T-cell (primary cell): ENCODE measurements around the gene NRG3. TPM values are rescaled to one million over a fixed set of nuclear protein-coding genes. Genes with fewer than 3 reads are reported as not detected.

Experiments used
- ATAC-seq, 4 experiments: fragments of 200-7000 bp in 3 of 4; fragments of 150-1000 bp in 1 of 4; cut with Tn5 transposase; replicated peaks in 1 of 4; 1 replicate in 3 of 4; 2 replicates in 1 of 4; pipeline ENCODE4 v1.10.0; 2021; ENCODE audit warnings: moderate library complexity in 3 of 4, mild to moderate bottlenecking in 2 of 4, moderate number of reproducible peaks in 1 of 4
- CTCF ChIA-PET, 2 donors: fragments of 300-600 bp; sonication (Branson Sonifier 250); formaldehyde crosslinking; loops; one replicate each; lab custom pipeline; 2022; ENCODE audit warnings: antibody characterized with exemption in 2 of 2; lab: Charles Lee
- POLR2A ChIA-PET, 2 donors: fragments of 300-600 bp; sonication (Branson Sonifier 250); formaldehyde crosslinking; loops; one replicate each; lab custom pipeline; 2022; ENCODE audit warnings: antibody characterized with exemption in 2 of 2; lab: Charles Lee
- DNase-seq, 35 experiments: peaks; one replicate each; pipeline versions ENCODE4 v3.0.0 to v3.0.0-alpha.2; 2013 to 2023
- H3K27ac ChIP-seq: one replicate; pipeline ENCODE4 v1.5.1; 2013; ENCODE audit warnings: low read length
- H3K27me3 ChIP-seq, 2 experiments: replicated peaks in 1 of 2; 1 replicate in 1 of 2; 2 replicates in 1 of 2; pipeline versions ENCODE4 v1.6.1 to v1.7.0; 2013; ENCODE audit warnings: low read length in 1 of 2, mixed read lengths in 1 of 2; ENCODE audit not compliant: control insufficient read depth in 2 of 2, insufficient read depth in 2 of 2; ENCODE audit errors: extremely low read depth in 1 of 2
- H3K36me3 ChIP-seq, 2 donors: 1 replicate in 1 of 2; 2 replicates in 1 of 2; pipeline versions ENCODE4 v1.6.1 to v1.7.0; 2013; ENCODE audit warnings: low read length in 1 of 2; ENCODE audit not compliant: control insufficient read depth in 2 of 2, insufficient read depth in 1 of 2; ENCODE audit errors: extremely low read depth in 1 of 2
- H3K4me1 ChIP-seq, 2 experiments: 1 replicate in 1 of 2; 2 replicates in 1 of 2; pipeline versions ENCODE4 v1.6.1 to v1.7.0; 2013; ENCODE audit warnings: low read length in 2 of 2, mixed read lengths in 1 of 2; ENCODE audit not compliant: insufficient read depth in 2 of 2, control insufficient read depth in 1 of 2; ENCODE audit errors: extremely low read depth in 1 of 2
- H3K4me3 ChIP-seq, 2 donors: 1 replicate in 1 of 2; 2 replicates in 1 of 2; pipeline versions ENCODE4 v1.5.1 to v1.7.0; 2013; ENCODE audit warnings: mild to moderate bottlenecking in 2 of 2, low read length in 1 of 2, moderate library complexity in 1 of 2; ENCODE audit not compliant: control insufficient read depth in 1 of 2; ENCODE audit errors: extremely low read depth in 1 of 2
- H3K9me3 ChIP-seq: 2 replicates; pipeline ENCODE4 v1.7.0; 2013
- H3K27ac Mint-ChIP-seq, 2 donors: one replicate each; pipeline ENCODE4 v1.8.0; 2020 to 2021; ENCODE audit warnings: mild to moderate bottlenecking in 2 of 2, mixed read lengths in 2 of 2
- H3K27me3 Mint-ChIP-seq, 2 donors: one replicate each; pipeline ENCODE4 v1.8.0; 2021 to 2022; ENCODE audit warnings: mixed read lengths in 2 of 2
- H3K36me3 Mint-ChIP-seq: one replicate; pipeline ENCODE4 v1.8.0; 2021; ENCODE audit warnings: mixed read lengths
- H3K4me1 Mint-ChIP-seq, 3 donors: one replicate each; pipeline ENCODE4 v1.8.0; 2020 to 2022; ENCODE audit warnings: mixed read lengths in 3 of 3, mild to moderate bottlenecking in 1 of 3
- H3K4me3 Mint-ChIP-seq, 3 donors: one replicate each; pipeline ENCODE4 v1.8.0; 2020 to 2022; ENCODE audit warnings: mild to moderate bottlenecking in 3 of 3, mixed read lengths in 3 of 3, moderate library complexity in 3 of 3
- H3K9me3 Mint-ChIP-seq, 3 donors: one replicate each; pipeline ENCODE4 v1.8.0; 2020 to 2022; ENCODE audit warnings: mixed read lengths in 3 of 3
- WGBS: methylation state at CpG from one replicate; pipeline ENCODE4 v1.1.5; 2013; ENCODE audit warnings: missing lambda C conversion rate; ENCODE audit not compliant: insufficient coverage; 5-methylcytosine and 5-hydroxymethylcytosine counted together
- total RNA-seq, 35 experiments: library from RNA in 6 of 35; stranded (reverse) in 6 of 35; fragments of 120-200 nt in 1 of 35; gene quantifications; one replicate each; pipeline versions ENCODE4 v1.2.1 to v1.2.4 and lab custom pipeline; 2013 to 2026

NRG3 gene
- total RNA-seq, 5 donors from 2014 or later (not counting 1 experiment from before 2014, with no cell fraction given): 0.12 TPM; not detected in 4

GRCh38 chr10:82190432-82191260 is 315.7 kb downstream of the NRG3 start:
- Histone ChIP-seq H3K36me3 (no peaks in the 10 kb centered on the region), H3K4me3 (no peak overlapping the region), H3K4me1 (no peaks in the 10 kb centered on the region), H3K27ac (no peak overlapping the region), H3K9me3 (no peaks in the 10 kb centered on the region), H3K27me3 (no peaks in the 10 kb centered on the region)
- no peak overlapping the region for H3K27ac Mint-ChIP-seq
- no peak overlapping the region for H3K4me3 Mint-ChIP-seq
- H3K27me3 Mint-ChIP-seq: no peaks in the 10 kb centered on the region
- no peaks in the 10 kb centered on the region for H3K4me1 Mint-ChIP-seq
- ChIA-PET CTCF (no interaction called here), POLR2A (no interaction called here)
- no peaks in the 10 kb centered on the region for H3K36me3 Mint-ChIP-seq
- no peak for ATAC-seq
- H3K9me3 Mint-ChIP-seq: peaks cover 0 to 10% (median 0%) of the 10 kb centered on the region in 3 donors
- WGBS: 50% methylated on average over 1 of the region's 5 CpGs
- DNase-seq: no peak

GRCh38 chr10:82191653-82192052 is 316.7 kb downstream of the NRG3 start:
- ATAC-seq (no peak), DNase-seq (no peak)
- Histone ChIP-seq H3K27me3 (no peaks in the 10 kb centered on the region), H3K4me1 (no peaks in the 10 kb centered on the region), H3K27ac (no peak overlapping the region), H3K36me3 (no peaks in the 10 kb centered on the region), H3K4me3 (no peak overlapping the region), H3K9me3 (no peaks in the 10 kb centered on the region)
- peaks cover 0 to 9% (median 0%) of the 10 kb centered on the region in 3 donors for H3K9me3 Mint-ChIP-seq
- H3K27ac Mint-ChIP-seq: no peak overlapping the region
- ChIA-PET CTCF (no interaction called here), POLR2A (no interaction called here)
- H3K36me3 Mint-ChIP-seq: no peaks in the 10 kb centered on the region
- H3K27me3 Mint-ChIP-seq: no peaks in the 10 kb centered on the region
- H3K4me3 Mint-ChIP-seq: no peak overlapping the region
- WGBS: 100% methylated on average over 1 of the region's 2 CpGs
- H3K4me1 Mint-ChIP-seq: no peaks in the 10 kb centered on the region

- ChIA-PET CTCF (no interaction called here), POLR2A (no interaction called here)
- H3K27ac ChIP-seq: no peak overlapping the region
- no peaks in the 10 kb centered on the region for H3K27me3 Mint-ChIP-seq
- H3K27ac Mint-ChIP-seq: no peak overlapping the region
- WGBS: 73% methylated on average over 2 of the region's 2 CpGs
- H3K9me3 Mint-ChIP-seq: peaks cover 0 to 7% (median 0%) of the 10 kb centered on the region in 3 donors
- DNase-seq (no peak), ATAC-seq (no peak)
- H3K4me1 Mint-ChIP-seq: no peaks in the 10 kb centered on the region
- H3K27me3 ChIP-seq: no peaks in the 10 kb centered on the region
- H3K36me3 Mint-ChIP-seq: no peaks in the 10 kb centered on the region
- no peaks in the 10 kb centered on the region for H3K36me3 ChIP-seq
- H3K4me3 Mint-ChIP-seq: no peak overlapping the region
- no peaks in the 10 kb centered on the region for H3K9me3 ChIP-seq
- no peak overlapping the region for H3K4me3 ChIP-seq
- no peaks in the 10 kb centered on the region for H3K4me1 ChIP-seq
Measured at GRCh38 chr10:82192665-82193064, 317.7 kb downstream of the NRG3 start.

GRCh38 chr10:82194419-82194818 is 319.4 kb downstream of the NRG3 start:
- H3K4me3 Mint-ChIP-seq: no peak overlapping the region
- no peaks in the 10 kb centered on the region for H3K9me3 ChIP-seq
- H3K27ac ChIP-seq: no peak overlapping the region
- ChIA-PET CTCF (no interaction called here), POLR2A (no interaction called here)
- ATAC-seq (no peak), DNase-seq (no peak)
- peaks cover 0 to 4% (median 0%) of the 10 kb centered on the region in 3 donors for H3K9me3 Mint-ChIP-seq
- no peaks in the 10 kb centered on the region for H3K27me3 Mint-ChIP-seq
- no peaks in the 10 kb centered on the region for H3K36me3 Mint-ChIP-seq
- H3K4me1 Mint-ChIP-seq: no peaks in the 10 kb centered on the region
- no peaks in the 10 kb centered on the region for H3K4me1 ChIP-seq
- no peaks in the 10 kb centered on the region for H3K27me3 ChIP-seq
- no peak overlapping the region for H3K27ac Mint-ChIP-seq
- H3K4me3 ChIP-seq: no peak overlapping the region
- WGBS: 83% methylated on average over 5 of the region's 7 CpGs
- H3K36me3 ChIP-seq: no peaks in the 10 kb centered on the region

GRCh38 chr10:82206831-82207230 is 331.8 kb downstream of the NRG3 start:
- no peaks in the 10 kb centered on the region for H3K36me3 Mint-ChIP-seq
- no peaks in the 10 kb centered on the region for H3K4me1 ChIP-seq
- no peak overlapping the region for H3K27ac ChIP-seq
- no peak overlapping the region for H3K27ac Mint-ChIP-seq
- CTCF ChIA-PET: no interaction called here
- WGBS: 100% methylated on average over 1 of the region's 2 CpGs
- H3K9me3 Mint-ChIP-seq: peaks cover 0 to 13% (median 5%) of the 10 kb centered on the region in 3 donors
- H3K36me3 ChIP-seq: no peaks in the 10 kb centered on the region
- H3K27me3 Mint-ChIP-seq: no peaks in the 10 kb centered on the region
- H3K27me3 ChIP-seq: no peaks in the 10 kb centered on the region
- DNase-seq: no peak
- no peaks in the 10 kb centered on the region for H3K4me1 Mint-ChIP-seq
- H3K9me3 ChIP-seq: no peaks in the 10 kb centered on the region
- POLR2A ChIA-PET: no interaction called here
- H3K4me3 Mint-ChIP-seq: no peak overlapping the region
- ATAC-seq: no peak
- no peak overlapping the region for H3K4me3 ChIP-seq

GRCh38 chr10:82208726-82209125 is 333.7 kb downstream of the NRG3 start:
- no peak overlapping the region for H3K4me3 Mint-ChIP-seq
- H3K36me3 ChIP-seq: no peaks in the 10 kb centered on the region
- no peaks in the 10 kb centered on the region for H3K36me3 Mint-ChIP-seq
- ChIA-PET POLR2A (no interaction called here), CTCF (no interaction called here)
- H3K4me1 Mint-ChIP-seq: no peaks in the 10 kb centered on the region
- WGBS: no CpG with 5 or more reads among the region's 2 CpGs
- H3K27me3 Mint-ChIP-seq: no peaks in the 10 kb centered on the region
- H3K27me3 ChIP-seq: no peaks in the 10 kb centered on the region
- H3K27ac Mint-ChIP-seq: no peak overlapping the region
- H3K4me3 ChIP-seq: no peak overlapping the region
- H3K27ac ChIP-seq: no peak overlapping the region
- no peak for ATAC-seq
- H3K9me3 ChIP-seq: no peaks in the 10 kb centered on the region
- H3K9me3 Mint-ChIP-seq: peaks cover 0 to 5% (median 4%) of the 10 kb centered on the region in 3 donors
- no peaks in the 10 kb centered on the region for H3K4me1 ChIP-seq
- no peak for DNase-seq
